CD8-positive, alpha-beta memory T cell (primary cell): Measurements from ENCODE around the gene DDX39B. TPM values are rescaled to one million over a fixed set of nuclear protein-coding genes. Genes with fewer than 3 reads are reported as not detected.

Source experiments
- CTCF ChIA-PET: fragments of 350-600 bp; sonication (Branson Sonifier 250); formaldehyde crosslinking; loops from one replicate; lab custom pipeline; 2021; ENCODE audit warnings: antibody characterized with exemption; lab: Charles Lee
- POLR2A ChIA-PET: fragments of 350-600 bp; sonication (Branson Sonifier 250); formaldehyde crosslinking; loops from one replicate; lab custom pipeline; 2021; ENCODE audit warnings: antibody characterized with exemption; lab: Charles Lee
- DNase-seq, 5 donors: peaks; one replicate each; pipeline versions ENCODE4 v3.0.0 to v3.0.0-alpha.2; 2020 to 2022; ENCODE audit warnings: mixed read lengths in 1 of 5
- H3K27ac ChIP-seq: one replicate; pipeline ENCODE4 v1.7.0; 2013; ENCODE audit warnings: low read depth, mild to moderate bottlenecking, low read length, moderate library complexity
- H3K27me3 ChIP-seq: 2 replicates; pipeline ENCODE4 v1.7.0; 2013; ENCODE audit warnings: low read length, mild to moderate bottlenecking; ENCODE audit not compliant: insufficient read depth, poor library complexity, severe bottlenecking
- H3K36me3 ChIP-seq: 2 replicates; pipeline ENCODE4 v1.7.0; 2013; ENCODE audit warnings: mild to moderate bottlenecking, low read length, moderate library complexity; ENCODE audit not compliant: insufficient read depth
- H3K4me1 ChIP-seq: 2 replicates; pipeline ENCODE4 v1.7.0; 2013; ENCODE audit warnings: mild to moderate bottlenecking, low read length, moderate library complexity; ENCODE audit not compliant: insufficient read depth
- H3K4me3 ChIP-seq: 2 replicates; pipeline ENCODE4 v1.7.0; 2013; ENCODE audit warnings: mild to moderate bottlenecking, low read length
- H3K9me3 ChIP-seq: 2 replicates; pipeline ENCODE4 v1.7.0; 2013; ENCODE audit warnings: mild to moderate bottlenecking, low read length
- H3K27ac Mint-ChIP-seq, 8 donors: one replicate each; pipeline ENCODE4 v1.8.0; 2020 to 2021; ENCODE audit warnings: mixed read lengths in 8 of 8, mild to moderate bottlenecking in 6 of 8, inconsistent platforms in 3 of 8, moderate library complexity in 3 of 8
- H3K27me3 Mint-ChIP-seq, 2 donors: one replicate each; pipeline ENCODE4 v1.8.0; 2020 to 2021; ENCODE audit warnings: mixed read lengths in 2 of 2, mild to moderate bottlenecking in 1 of 2, moderate library complexity in 1 of 2
- H3K36me3 Mint-ChIP-seq, 3 donors: one replicate each; pipeline ENCODE4 v1.8.0; 2020 to 2021; ENCODE audit warnings: mixed read lengths in 3 of 3, inconsistent platforms in 1 of 3, mild to moderate bottlenecking in 1 of 3
- H3K4me1 Mint-ChIP-seq, 3 donors: one replicate each; pipeline ENCODE4 v1.8.0; 2020 to 2021; ENCODE audit warnings: mixed read lengths in 3 of 3, inconsistent platforms in 1 of 3, mild to moderate bottlenecking in 1 of 3
- H3K4me3 Mint-ChIP-seq, 7 donors: one replicate each; pipeline ENCODE4 v1.8.0; 2020 to 2021; ENCODE audit warnings: mixed read lengths in 7 of 7, mild to moderate bottlenecking in 6 of 7, moderate library complexity in 4 of 7, inconsistent platforms in 2 of 7
- H3K9me3 Mint-ChIP-seq, 5 donors: one replicate each; pipeline ENCODE4 v1.8.0; 2020 to 2022; ENCODE audit warnings: mixed read lengths in 5 of 5, mild to moderate bottlenecking in 3 of 5, moderate library complexity in 2 of 5, inconsistent platforms in 1 of 5
- polyA plus RNA-seq: library from polyadenylated mRNA; unstranded; fragments of 300-500 nt; fragmentation: Illumina TruSeq; gene quantifications from one replicate; pipeline ENCODE4 v1.2.3, GENCODE V29; 2021
- total RNA-seq, 2 experiments: library from RNA; stranded (reverse); gene quantifications; one replicate each; pipeline ENCODE4 v1.2.3, GENCODE V29; 2021

The DDX39B gene
- total and polyA plus RNA-seq, 3 experiments from 2014 or later = 85.7 to 658 (median 643) TPM

- Mint-ChIP-seq H3K27me3 (peaks cover 0 to 1% of the 10 kb centered on the region in 2 donors), H3K4me3 (peak overlapping the region; percentile 62 to 90 (median 83)), H3K27ac (peak overlapping the region; percentile 87 to 99 (median 96)), H3K4me1 (peaks cover 65 to 88% (median 76%) of the 10 kb centered on the region in 3 donors), H3K36me3 (peaks cover 12 to 27% (median 14%) of the 10 kb centered on the region in 3 donors), H3K9me3 (no peaks in the 10 kb centered on the region)
- H3K36me3 ChIP-seq = no peaks in the 10 kb centered on the region
- H3K27me3 ChIP-seq = no peaks in the 10 kb centered on the region
- H3K27ac ChIP-seq = peak overlapping the region; percentile 29
- H3K9me3 ChIP-seq = no peaks in the 10 kb centered on the region
- H3K4me1 ChIP-seq = peaks cover 74% of the 10 kb centered on the region
- peak overlapping the region; percentile 40 for H3K4me3 ChIP-seq
- ChIA-PET POLR2A (interaction anchor here (0.8 to 7.4 kb wide), 4 partner anchors 9 to 34 kb away, joined by 3 to 91 read pairs (median 5); no protein-coding TSS in a partner anchor), CTCF (interaction anchor here (1.5 to 22.0 kb wide), 5 partner anchors 4 to 312 kb away, joined by 3 to 692 read pairs (median 576); partner anchors contain the start of genes ATP6V1G2, DDX39B, EHMT2 and LST1)
- peak in 3 of 5 donors; percentile 46 to 65 (median 53) for DNase-seq
Observed at GRCh38 chr6:31585491-31585890, 43.7 kb upstream of the DDX39B start.

- Histone ChIP-seq H3K36me3 (peaks cover 3% of the 10 kb centered on the region), H3K27ac (peak within 1 kb of the TSS; percentile 85), H3K4me1 (peaks cover 80% of the 10 kb centered on the region), H3K27me3 (no peaks in the 10 kb centered on the region), H3K9me3 (no peaks in the 10 kb centered on the region), H3K4me3 (peak within 1 kb of the TSS; percentile 93)
- DNase-seq = peak; percentile 34 to 84 (median 60)
- ChIA-PET CTCF (interaction anchor here (1.2 to 22.0 kb wide), 5 partner anchors 1 to 85 kb away, joined by 3 to 692 read pairs (median 576); partner anchors contain the start of genes ATP6V1G2, DDX39B, LST1 and LTA), POLR2A (interaction anchor here (0.6 to 7.6 kb wide), 11 partner anchors 8 to 1389 kb away, joined by 3 to 91 read pairs (median 5); partner anchors contain the start of genes C6orf47, DDX39B and NCR3)
- H3K27ac Mint-ChIP-seq = peak within 1 kb of the TSS; percentile 87 to 100 (median 96)
- H3K4me3 Mint-ChIP-seq = peak within 1 kb of the TSS; percentile 98 to 100 (median 99)
- H3K9me3 Mint-ChIP-seq = no peaks in the 10 kb centered on the region
- peaks cover 0 to 1% of the 10 kb centered on the region in 2 donors for H3K27me3 Mint-ChIP-seq
- H3K4me1 Mint-ChIP-seq = peaks cover 70 to 88% (median 80%) of the 10 kb centered on the region in 3 donors
- peaks cover 9 to 43% (median 18%) of the 10 kb centered on the region in 3 donors for H3K36me3 Mint-ChIP-seq
Observed at GRCh38 chr6:31582230-31582643, 40.4 kb upstream of the DDX39B start, which contains the start of gene LTB. LTB (minus strand) TSS chr6:31582424; CDS start chr6:31582417, 7 bp downstream.

GRCh38 chr6:31581434-31582229 lies 39.8 kb upstream of the DDX39B start:
- Histone ChIP-seq H3K27ac (peak overlapping the region; percentile 85), H3K27me3 (no peaks in the 10 kb centered on the region), H3K36me3 (peaks cover 5% of the 10 kb centered on the region), H3K4me3 (peak overlapping the region; percentile 93), H3K9me3 (no peaks in the 10 kb centered on the region), H3K4me1 (peaks cover 80% of the 10 kb centered on the region)
- Mint-ChIP-seq H3K9me3 (no peaks in the 10 kb centered on the region), H3K36me3 (peaks cover 15 to 49% (median 18%) of the 10 kb centered on the region in 3 donors), H3K4me1 (peaks cover 70 to 88% (median 80%) of the 10 kb centered on the region in 3 donors), H3K27ac (peak overlapping the region; percentile 87 to 100 (median 96)), H3K4me3 (peak overlapping the region; percentile 98 to 100 (median 99)), H3K27me3 (peaks cover 0 to 1% of the 10 kb centered on the region in 2 donors)
- POLR2A ChIA-PET = interaction anchor here (0.6 to 7.6 kb wide), 12 partner anchors 9 to 1390 kb away, joined by 3 to 91 read pairs (median 4); partner anchors contain the start of genes C6orf47, DDX39B and NCR3
- CTCF ChIA-PET = interaction anchor here (1.2 to 22.0 kb wide), 7 partner anchors 0 to 248 kb away, joined by 3 to 692 read pairs (median 5); partner anchors contain the start of genes ATP6V1G2, DDX39B, LST1 and LTA
- DNase-seq = peak in 1 of 5 donors; percentile 39

- CTCF ChIA-PET = interaction anchor here (0.6 to 19.7 kb wide), 13 partner anchors 11 to 984 kb away, joined by 3 to 692 read pairs (median 4); partner anchors contain the start of genes ATP6V1G2, DDX39B, LST1 and LTA
- peak overlapping the region; percentile 98 to 100 (median 99) for H3K4me3 Mint-ChIP-seq
- H3K36me3 Mint-ChIP-seq = peaks cover 16 to 55% (median 18%) of the 10 kb centered on the region in 3 donors
Observed at GRCh38 chr6:31580807-31581433, 39.1 kb upstream of the DDX39B start.

GRCh38 chr6:31580438-31580740 lies 38.6 kb upstream of the DDX39B start:
- CTCF ChIA-PET = interaction anchor here (0.6 to 19.7 kb wide), 13 partner anchors 12 to 983 kb away, joined by 3 to 692 read pairs (median 4); partner anchors contain the start of genes ATP6V1G2, DDX39B, LST1 and LTA
- Histone ChIP-seq H3K4me3 (peak overlapping the region; percentile 93), H3K27ac (peak overlapping the region; percentile 85), H3K9me3 (no peaks in the 10 kb centered on the region), H3K27me3 (no peaks in the 10 kb centered on the region), H3K4me1 (peaks cover 77% of the 10 kb centered on the region), H3K36me3 (peaks cover 5% of the 10 kb centered on the region)
- Mint-ChIP-seq H3K27ac (peak overlapping the region; percentile 87 to 100 (median 96)), H3K4me3 (peak overlapping the region; percentile 98 to 100 (median 99)), H3K36me3 (peaks cover 14 to 59% (median 16%) of the 10 kb centered on the region in 3 donors), H3K9me3 (no peaks in the 10 kb centered on the region), H3K4me1 (peaks cover 70 to 88% (median 80%) of the 10 kb centered on the region in 3 donors), H3K27me3 (peaks cover 0 to under 1% of the 10 kb centered on the region in 2 donors)
- DNase-seq = no peak
- POLR2A ChIA-PET = interaction anchor here (0.6 to 7.6 kb wide), 11 partner anchors 10 to 250 kb away, joined by 3 to 91 read pairs (median 9); partner anchors contain the start of genes DDX39B and NCR3

More at GRCh38 chr6:31580807-31581433, 39.1 kb upstream of the DDX39B start:
- H3K4me1 Mint-ChIP-seq = peaks cover 70 to 88% (median 80%) of the 10 kb centered on the region in 3 donors
- DNase-seq = peak; percentile 83 to 91 (median 87)
- Histone ChIP-seq H3K9me3 (no peaks in the 10 kb centered on the region), H3K27ac (peak overlapping the region; percentile 85), H3K27me3 (no peaks in the 10 kb centered on the region), H3K36me3 (peaks cover 5% of the 10 kb centered on the region), H3K4me3 (peak overlapping the region; percentile 93), H3K4me1 (peaks cover 80% of the 10 kb centered on the region)
- H3K27me3 Mint-ChIP-seq = peaks cover 0 to 1% of the 10 kb centered on the region in 2 donors
- H3K27ac Mint-ChIP-seq = peak overlapping the region; percentile 87 to 100 (median 96)
- POLR2A ChIA-PET = interaction anchor here (0.7 to 7.6 kb wide), 12 partner anchors 10 to 86 kb away, joined by 3 to 91 read pairs (median 8); partner anchors contain the start of genes DDX39B and NCR3
- no peaks in the 10 kb centered on the region for H3K9me3 Mint-ChIP-seq

- no peaks in the 10 kb centered on the region for H3K9me3 Mint-ChIP-seq
- H3K27me3 Mint-ChIP-seq = no peaks in the 10 kb centered on the region
- peaks cover 74 to 88% (median 80%) of the 10 kb centered on the region in 3 donors for H3K4me1 Mint-ChIP-seq
- peak overlapping the region; percentile 87 to 100 (median 96) for H3K27ac Mint-ChIP-seq
- ChIA-PET CTCF (interaction anchor here (0.6 to 19.7 kb wide), 10 partner anchors 12 to 982 kb away, joined by 3 to 692 read pairs (median 5); partner anchors contain the start of genes ATP6V1G2, DDX39B, LST1 and LTA), POLR2A (interaction anchor here (0.6 to 7.6 kb wide), 9 partner anchors 9 to 251 kb away, joined by 3 to 91 read pairs (median 7); partner anchors contain the start of gene NCR3)
- no peaks in the 10 kb centered on the region for H3K9me3 ChIP-seq
- no peaks in the 10 kb centered on the region for H3K27me3 ChIP-seq
- peaks cover 5% of the 10 kb centered on the region for H3K36me3 ChIP-seq
- H3K4me3 Mint-ChIP-seq = peak overlapping the region; percentile 98 to 100 (median 100)
- peaks cover 14 to 60% (median 16%) of the 10 kb centered on the region in 3 donors for H3K36me3 Mint-ChIP-seq
- peak overlapping the region; percentile 93 for H3K4me3 ChIP-seq
- H3K27ac ChIP-seq = peak overlapping the region; percentile 85
- DNase-seq = peak in 1 of 5 donors; percentile 41
- H3K4me1 ChIP-seq = peaks cover 77% of the 10 kb centered on the region
Observed at GRCh38 chr6:31579546-31580437, 38.0 kb upstream of the DDX39B start.
